BJ (cell line): ENCODE measurements around the gene MSRB3. TPM values are rescaled to one million over a fixed set of nuclear protein-coding genes. Genes with fewer than 3 reads are reported as not detected.
"Not testable (repeated sequence)": the region's sequence is repeated elsewhere in the genome, so short reads cannot be mapped to it uniquely, and the experiment has no call there.

Source experiments
- CTCF ChIA-PET: fragments of 350-600 bp; formaldehyde crosslinking; extraction: SDS; loops from one replicate; lab custom pipeline; 2021; ENCODE audit warnings: antibody characterized with exemption, inconsistent platforms; lab: Yijun Ruan, JAX
- POLR2A ChIA-PET: fragments of 300-600 bp; sonication (Branson Sonifier 250); formaldehyde crosslinking; extraction: SDS; loops from one replicate; lab custom pipeline; 2021; ENCODE audit warnings: antibody characterized with exemption; lab: Charles Lee
- DNase-seq: peaks from one replicate; pipeline ENCODE4 v3.0.0-alpha.2; 2011; ENCODE audit warnings: low read depth
- H3K27me3 ChIP-seq: 2 replicates; pipeline ENCODE4 v1.6.0; 2011; ENCODE audit warnings: low read length; ENCODE audit not compliant: control insufficient read depth, insufficient read depth
- H3K36me3 ChIP-seq: 2 replicates; pipeline ENCODE4 v1.5.1; 2011; ENCODE audit warnings: low read length; ENCODE audit not compliant: control insufficient read depth, insufficient read depth
- H3K4me3 ChIP-seq: 2 replicates; pipeline ENCODE4 v1.5.1; 2011; ENCODE audit warnings: low read depth, mild to moderate bottlenecking, control low read depth, low read length
- CTCF ChIP-seq: IDR thresholded peaks from 2 replicates; pipeline ENCODE4 v1.5.1; 2011; ENCODE audit warnings: low read depth, mild to moderate bottlenecking, control low read depth, inconsistent platforms, low read length, moderate library complexity; ENCODE audit not compliant: insufficient read depth
- polyA plus RNA-seq: library from polyadenylated mRNA; depleted of rRNA; stranded (reverse); fragments of >200 nt; gene quantifications from 2 replicates; pipeline ENCODE4 v1.2.3, GENCODE V29; 2011

MSRB3 gene
- polyA plus RNA-seq, 1 experiment: 76.0 TPM

- no peak for DNase-seq
- POLR2A ChIA-PET: no interaction called here
- CTCF ChIA-PET: no interaction called here
Measured at GRCh38 chr12:65477721-65478120, 199.2 kb downstream of the MSRB3 start.

GRCh38 chr12:65483891-65484516, 205.5 kb downstream of the MSRB3 start:
- H3K27me3 ChIP-seq, DNase-seq, POLR2A ChIA-PET, CTCF ChIA-PET, H3K36me3 ChIP-seq, H3K4me3 ChIP-seq: not testable (repeated sequence)

More at GRCh38 chr12:65477721-65478120, 199.2 kb downstream of the MSRB3 start:
- no peak for TF ChIP-seq CTCF
- no peaks in the 10 kb centered on the region for H3K27me3 ChIP-seq
- no peaks in the 10 kb centered on the region for H3K36me3 ChIP-seq
- H3K4me3 ChIP-seq: no peak overlapping the region

GRCh38 chr12:65488197-65488596, 209.7 kb downstream of the MSRB3 start:
- Histone ChIP-seq H3K36me3 (no peaks in the 10 kb centered on the region), H3K4me3 (no peak overlapping the region), H3K27me3 (no peaks in the 10 kb centered on the region)
- ChIA-PET CTCF (no interaction called here), POLR2A (no interaction called here)
- no peak for DNase-seq
- TF ChIP-seq CTCF: no peak

GRCh38 chr12:65490250-65490649, 211.8 kb downstream of the MSRB3 start:
- H3K36me3 ChIP-seq: no peaks in the 10 kb centered on the region
- ChIA-PET CTCF (no interaction called here), POLR2A (no interaction called here)
- DNase-seq: no peak
- TF ChIP-seq CTCF: no peak
- H3K27me3 ChIP-seq: no peaks in the 10 kb centered on the region
- no peak overlapping the region for H3K4me3 ChIP-seq

- POLR2A ChIA-PET: no interaction called here
Measured at GRCh38 chr12:65492998-65493912, 214.8 kb downstream of the MSRB3 start.

More at GRCh38 chr12:65492998-65493912, 214.8 kb downstream of the MSRB3 start:
- Histone ChIP-seq H3K27me3 (no peaks in the 10 kb centered on the region), H3K4me3 (no peak overlapping the region), H3K36me3 (no peaks in the 10 kb centered on the region)
- no peak for DNase-seq
- CTCF ChIA-PET: no interaction called here
- no peak for TF ChIP-seq CTCF
